Right cardiac atrium (tissue), 5 donors: ENCODE measurements around the gene LMNTD1. TPM values are rescaled to one million over a fixed set of nuclear protein-coding genes. Genes with fewer than 3 reads are reported as not detected.
"Not testable (repeated sequence)": the region's sequence is repeated elsewhere in the genome, so short reads cannot be mapped to it uniquely, and the experiment has no call there.

Experiments
- ATAC-seq, 2 donors: fragments of 200-7000 bp; cut with Tn5 transposase; one replicate each; pipeline versions ENCODE4 v1.8.0 to v1.9.1; 2020; ENCODE audit warnings: moderate library complexity in 2 of 2, mild to moderate bottlenecking in 1 of 2
- DNase-seq, 3 donors: peaks; one replicate each; pipeline ENCODE4 v3.0.0-alpha.2; 2020
- H3K27ac ChIP-seq: one replicate; pipeline ENCODE4 v1.5.1; 2013; ENCODE audit warnings: mild to moderate bottlenecking, low read length, control low read depth, moderate library complexity
- H3K27me3 ChIP-seq: one replicate; pipeline ENCODE4 v1.6.1; 2013; ENCODE audit not compliant: control insufficient read depth, insufficient read depth
- H3K4me1 ChIP-seq: one replicate; pipeline ENCODE4 v1.6.1; 2013; ENCODE audit warnings: low read length; ENCODE audit not compliant: control insufficient read depth, insufficient read depth
- H3K4me3 ChIP-seq: one replicate; pipeline ENCODE4 v1.5.1; 2013; ENCODE audit warnings: low read length, control low read depth
- H3K9me3 ChIP-seq: one replicate; pipeline ENCODE4 v1.6.1; 2013; ENCODE audit warnings: low read length; ENCODE audit not compliant: control insufficient read depth
- WGBS: extraction: QIAGEN DNeasy Blood & Tissue Kit; methylation state at CpG from one replicate; pipeline ENCODE4 v1.1.7; 2013; 5-methylcytosine and 5-hydroxymethylcytosine counted together
- intact Hi-C, 4 donors: fragments of 100-400 bp; cut with DNase I; formaldehyde crosslinking; loops; one replicate each; pipeline versions ENCODE4 v1.11.0 to v1.14.0; 2022 to 2023
- polyA plus RNA-seq: library from polyadenylated mRNA; stranded (reverse); fragments of 200-250 nt; gene quantifications from one replicate; pipeline ENCODE4 v1.2.3, GENCODE V29; 2013
- total RNA-seq, 4 donors: library from RNA; stranded (reverse); fragmentation: NEBNext Ultra II Directional; extraction: Animal tissue kit (Norgen Biotek cat#: 25700); gene quantifications; one replicate each; pipeline ENCODE4 v1.2.1, GENCODE V29; 2021
- donor health status: healthy with polysubstance abuse.
- donor health status: DM: no; HTN: yes; CAD: no.
- donor health status: DM: no; HTN: no; CAD: no.
- donor health status: DM: no; HTN: yes; CAD: no; lungs with severe emphysema.
- donor health status: DM: yes; HTN: yes; CAD: no.

Gene LMNTD1
- total and polyA plus RNA-seq, 5 donors = 0.35 to 1.7 (median 0.78) TPM; not detected in 2

DNA sequence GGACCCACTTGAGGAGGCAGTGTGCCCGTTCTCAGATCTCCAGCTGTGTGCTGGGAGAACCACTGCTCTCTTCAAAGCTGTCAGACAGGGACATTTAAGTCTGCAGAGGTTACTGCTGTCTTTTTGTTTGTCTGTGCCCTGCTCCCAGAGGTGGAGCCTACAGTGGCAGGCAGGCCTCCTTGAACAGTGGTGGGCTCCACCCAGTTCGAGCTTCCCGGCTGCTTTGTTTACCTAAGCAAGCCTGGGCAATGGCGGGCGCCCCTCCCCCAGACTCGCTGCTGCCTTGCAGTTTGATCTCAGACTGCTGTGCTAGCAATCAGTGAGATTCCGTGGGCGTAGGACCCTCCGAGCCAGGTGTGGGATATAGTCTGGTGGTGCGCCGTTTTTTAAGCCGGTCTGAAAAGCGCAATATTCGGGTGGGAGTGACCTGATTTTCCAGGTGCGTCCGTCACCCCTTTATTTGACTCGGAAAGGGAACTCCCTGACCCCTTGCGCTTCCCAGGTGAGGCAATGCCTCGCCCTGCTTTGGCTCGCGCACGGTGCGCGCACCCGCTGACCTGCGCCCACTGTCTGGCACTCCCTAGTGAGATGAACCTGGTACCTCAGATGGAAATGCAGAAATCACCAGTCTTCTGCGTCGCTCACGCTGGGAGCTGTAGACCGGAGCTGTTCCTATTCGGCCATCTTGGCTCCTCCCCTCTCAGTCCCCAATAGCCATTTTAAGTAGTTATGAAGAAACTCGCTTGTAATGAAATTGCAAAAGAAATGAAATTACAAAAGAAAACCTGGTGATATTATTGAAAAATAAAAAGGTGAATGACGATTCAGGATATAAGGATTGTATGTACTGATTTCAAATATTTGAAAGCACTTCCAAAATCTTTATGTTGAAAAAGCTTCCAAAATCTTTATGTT lies 63.9 kb downstream of the LMNTD1 start:
- H3K4me3 ChIP-seq, ATAC-seq, intact Hi-C loops, H3K4me1 ChIP-seq, H3K27ac ChIP-seq, H3K9me3 ChIP-seq, DNase-seq, H3K27me3 ChIP-seq: not testable (repeated sequence)
- 85% methylated on average over 33 of the region's 33 CpGs for WGBS

DNA sequence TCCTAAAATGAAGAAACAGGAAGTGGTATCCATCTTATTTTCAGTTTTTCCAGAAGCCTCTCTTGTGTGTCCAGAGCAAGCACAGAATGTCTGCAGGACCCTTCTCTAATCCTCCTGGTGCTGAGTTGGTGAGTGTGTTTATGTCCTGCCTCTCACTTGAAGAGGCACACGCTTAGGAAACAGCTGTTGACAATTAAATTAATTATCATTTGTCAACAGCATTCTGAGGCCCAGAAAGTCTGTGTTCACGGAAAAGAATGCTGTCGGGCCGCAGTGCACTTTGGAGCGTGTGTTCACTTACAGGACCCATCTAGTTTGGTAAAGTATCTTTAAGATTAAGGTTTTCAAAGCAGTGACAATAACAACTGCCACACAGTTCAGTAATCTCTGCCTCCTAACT lies 70.5 kb downstream of the LMNTD1 start:
- ATAC-seq = no peak
- Histone ChIP-seq H3K4me1 (no peaks in the 10 kb centered on the region), H3K27ac (no peak overlapping the region), H3K27me3 (no peaks in the 10 kb centered on the region), H3K4me3 (no peak overlapping the region), H3K9me3 (no peaks in the 10 kb centered on the region)
- WGBS = 23% methylated on average over 5 of the region's 5 CpGs
- no peak for DNase-seq
- intact Hi-C loops = no loop called here

DNA sequence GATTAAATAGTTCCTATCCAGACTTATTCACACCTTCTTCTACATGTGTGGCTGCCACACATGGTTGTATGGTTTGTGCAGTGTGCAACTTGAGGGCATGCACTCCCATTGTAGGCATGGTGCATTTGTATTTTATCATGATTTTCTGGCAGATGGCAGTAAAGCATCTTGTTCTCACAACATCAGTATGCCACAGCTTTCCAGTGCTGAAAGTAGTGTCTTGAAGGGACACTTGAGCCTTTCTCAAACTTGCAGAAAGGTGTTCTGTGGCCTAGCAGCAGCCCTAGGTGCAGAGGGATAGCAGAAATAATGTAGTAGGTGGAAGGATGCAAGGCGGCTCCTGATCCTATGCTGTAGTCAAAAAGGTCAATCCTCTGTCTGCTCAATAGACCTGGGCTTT lies 72.9 kb downstream of the LMNTD1 start:
- no peaks in the 10 kb centered on the region for H3K4me1 ChIP-seq
- intact Hi-C loops = no loop called here
- no peak overlapping the region for H3K27ac ChIP-seq
- DNase-seq (no peak), ATAC-seq (no peak)
- no peaks in the 10 kb centered on the region for H3K27me3 ChIP-seq
- no peak overlapping the region for H3K4me3 ChIP-seq
- 98% methylated on average over 1 of the region's 1 CpG for WGBS
- H3K9me3 ChIP-seq = no peaks in the 10 kb centered on the region

DNA sequence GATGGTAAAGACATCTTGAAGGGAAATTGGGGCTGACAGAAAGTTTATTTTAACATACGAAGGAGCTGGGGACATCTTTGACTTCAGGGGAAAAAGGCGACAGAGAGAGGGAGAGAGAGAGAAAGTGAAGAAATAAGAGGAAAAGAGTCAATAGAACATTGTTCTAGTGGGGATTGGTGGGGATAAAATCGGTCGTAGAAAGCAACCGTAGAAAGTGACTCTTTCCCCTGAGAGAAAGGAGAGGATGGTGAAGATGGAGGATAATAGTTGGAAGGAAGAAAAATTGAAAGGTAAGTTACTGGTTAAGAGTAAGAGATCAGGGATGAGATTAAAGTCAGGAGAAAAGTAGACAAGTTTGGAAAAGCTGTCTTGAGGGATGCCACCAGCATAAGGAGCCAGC lies 75.9 kb downstream of the LMNTD1 start:
- no peaks in the 10 kb centered on the region for H3K4me1 ChIP-seq
- no peak for DNase-seq
- intact Hi-C loops = no loop called here
- no peak overlapping the region for H3K4me3 ChIP-seq
- no peaks in the 10 kb centered on the region for H3K9me3 ChIP-seq
- WGBS = 90% methylated on average over 5 of the region's 5 CpGs
- no peaks in the 10 kb centered on the region for H3K27me3 ChIP-seq
- no peak overlapping the region for H3K27ac ChIP-seq
- ATAC-seq = no peak

DNA sequence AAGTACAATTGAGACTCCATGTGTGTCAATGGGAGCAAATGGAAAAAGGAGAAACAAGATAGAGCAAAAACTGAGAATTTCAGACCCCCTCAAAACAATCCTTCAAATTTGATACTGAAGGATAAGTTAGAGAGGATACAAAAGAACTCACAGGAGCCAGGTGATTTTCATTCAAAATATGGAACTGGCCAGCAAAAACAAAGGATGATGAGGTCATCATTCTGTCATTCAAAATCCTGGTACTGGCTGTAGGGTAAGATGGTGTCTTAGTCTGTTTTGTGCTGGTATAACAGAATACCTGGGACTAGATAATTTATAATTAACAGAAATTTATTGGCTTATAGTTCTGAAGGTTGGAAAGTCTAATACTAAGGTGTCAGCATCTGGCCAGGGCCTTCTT lies 80.6 kb downstream of the LMNTD1 start:
- no peaks in the 10 kb centered on the region for H3K4me1 ChIP-seq
- intact Hi-C loops = no loop called here
- H3K4me3 ChIP-seq = no peak overlapping the region

DNA sequence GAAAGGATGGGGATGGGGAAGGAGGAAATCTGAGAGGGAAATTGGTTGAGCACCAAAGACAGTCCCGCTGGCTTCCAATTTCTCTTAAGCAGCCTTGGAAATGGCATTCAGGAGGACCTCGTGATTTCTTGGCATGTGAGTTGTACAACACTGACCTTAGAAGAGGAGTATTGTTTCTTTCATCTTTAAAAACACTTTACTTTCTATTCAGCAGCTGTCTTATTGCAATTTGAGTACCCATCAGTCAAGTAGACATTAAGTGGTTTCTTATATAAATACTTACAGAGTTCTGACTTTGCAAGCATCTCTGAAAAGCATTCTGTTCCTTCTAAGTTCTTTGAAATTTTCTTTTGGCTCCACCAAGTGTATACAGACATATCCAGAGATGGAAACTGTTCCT lies 83.2 kb downstream of the LMNTD1 start:
- ATAC-seq = no peak
- H3K4me1 ChIP-seq = no peaks in the 10 kb centered on the region
- no peaks in the 10 kb centered on the region for H3K9me3 ChIP-seq
- H3K27me3 ChIP-seq = no peaks in the 10 kb centered on the region
- intact Hi-C loops = no loop called here
- no peak for DNase-seq
- no peak overlapping the region for H3K4me3 ChIP-seq
- 60% methylated on average over 2 of the region's 2 CpGs for WGBS
- no peak overlapping the region for H3K27ac ChIP-seq

More for the DNA sequence above, 80.6 kb downstream of the LMNTD1 start:
- no peak for DNase-seq
- H3K27me3 ChIP-seq = no peaks in the 10 kb centered on the region
- no peak for ATAC-seq
- no peaks in the 10 kb centered on the region for H3K9me3 ChIP-seq
- H3K27ac ChIP-seq = no peak overlapping the region

DNA sequence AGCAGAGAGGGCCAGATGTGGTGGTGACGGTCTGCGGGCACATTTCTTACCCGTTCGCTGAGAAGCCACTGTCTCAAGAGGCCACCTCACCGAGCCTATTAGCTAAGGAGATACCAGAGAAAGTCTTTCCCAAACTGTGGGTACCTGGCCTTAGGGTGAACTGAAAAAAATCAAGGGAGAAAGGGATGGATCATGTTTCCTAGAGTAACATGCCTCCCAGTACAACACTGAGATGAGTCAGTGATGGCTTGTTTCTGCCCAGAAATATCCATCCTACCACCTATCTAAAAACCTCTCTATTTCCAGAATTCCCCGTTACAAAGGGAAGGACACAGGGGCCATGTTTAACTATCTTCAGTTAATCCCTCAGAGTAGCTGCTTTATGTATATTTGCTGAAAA lies 83.7 kb downstream of the LMNTD1 start:
- Histone ChIP-seq H3K4me3 (no peak overlapping the region), H3K27me3 (no peaks in the 10 kb centered on the region), H3K4me1 (no peaks in the 10 kb centered on the region), H3K9me3 (no peaks in the 10 kb centered on the region), H3K27ac (no peak overlapping the region)
- no peak for DNase-seq
- 82% methylated on average over 6 of the region's 6 CpGs for WGBS
- ATAC-seq = no peak
- intact Hi-C loops = no loop called here

DNA sequence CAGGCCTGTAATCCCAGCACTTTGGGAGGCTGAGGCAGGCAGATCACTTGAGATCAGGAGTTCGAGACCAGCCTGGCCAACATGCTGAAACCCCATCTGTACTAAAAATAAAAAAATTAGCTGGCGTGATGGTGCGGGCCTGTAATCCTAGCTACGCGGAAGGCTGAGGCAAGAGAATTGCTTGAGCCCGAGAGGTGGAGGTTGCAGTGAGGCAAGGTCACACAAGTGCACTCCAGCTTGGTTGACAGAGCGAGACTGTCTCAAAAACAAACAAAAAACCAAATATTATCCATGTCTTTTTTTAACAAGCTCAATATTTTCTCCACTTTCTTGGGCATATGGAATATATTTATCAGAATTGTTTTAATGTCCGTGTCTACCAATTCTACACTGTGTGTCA lies 89.6 kb downstream of the LMNTD1 start:
- 95% methylated on average over 8 of the region's 8 CpGs for WGBS
- no peak for DNase-seq
- ATAC-seq = no peak

DNA sequence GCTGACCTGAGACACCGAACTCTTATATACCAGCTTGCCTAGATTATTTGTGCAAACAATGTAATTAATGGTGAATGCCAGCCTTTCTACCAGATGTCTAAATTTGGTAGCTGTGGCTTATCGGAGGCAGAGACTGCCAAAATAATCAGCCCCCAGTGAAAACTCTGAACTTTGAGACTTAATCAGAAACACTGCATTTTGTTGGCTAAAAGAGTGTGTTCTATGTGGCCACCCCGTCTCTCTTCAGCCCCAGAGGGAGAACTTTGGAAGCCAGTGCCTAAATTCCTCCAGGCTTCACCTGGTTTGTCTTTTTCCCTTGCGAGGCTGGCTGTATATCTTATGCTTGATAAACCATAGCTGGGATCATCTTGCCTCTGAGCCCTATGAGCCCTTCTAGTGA lies 90.1 kb downstream of the LMNTD1 start:
- Histone ChIP-seq H3K4me1 (no peaks in the 10 kb centered on the region), H3K27me3 (no peaks in the 10 kb centered on the region), H3K9me3 (no peaks in the 10 kb centered on the region), H3K4me3 (no peak overlapping the region), H3K27ac (no peak overlapping the region)
- 74% methylated on average over 4 of the region's 4 CpGs for WGBS
- DNase-seq = no peak
- no peak for ATAC-seq
- intact Hi-C loops = no loop called here

More for the DNA sequence above, 89.6 kb downstream of the LMNTD1 start:
- Histone ChIP-seq H3K4me1 (no peaks in the 10 kb centered on the region), H3K27ac (no peak overlapping the region), H3K27me3 (no peaks in the 10 kb centered on the region), H3K4me3 (no peak overlapping the region), H3K9me3 (no peaks in the 10 kb centered on the region)
- intact Hi-C loops = no loop called here

DNA sequence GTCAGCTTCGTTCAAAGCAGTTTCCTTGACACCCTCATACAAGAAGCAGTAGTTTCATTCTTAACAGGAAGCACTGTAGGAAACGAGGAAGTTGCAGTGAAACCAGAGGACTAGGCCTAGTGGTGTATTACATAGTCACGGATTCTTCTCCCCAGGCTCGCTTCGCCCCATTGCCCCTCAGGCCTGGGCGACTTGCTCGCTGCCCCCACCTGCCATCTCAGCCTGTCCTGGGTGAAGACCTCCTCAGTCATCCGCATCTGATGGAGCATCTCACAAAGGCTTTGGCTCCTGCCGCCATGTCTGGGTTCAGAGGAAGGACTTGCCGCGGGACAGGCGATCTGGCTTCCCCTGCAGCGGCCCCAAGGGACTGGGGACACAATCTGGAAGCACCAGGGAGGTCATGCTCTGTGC lies 93.5 kb downstream of the LMNTD1 start:
- intact Hi-C loops = no loop called here
- H3K27ac ChIP-seq = no peak overlapping the region
- H3K27me3 ChIP-seq = no peaks in the 10 kb centered on the region
- H3K9me3 ChIP-seq = no peaks in the 10 kb centered on the region
- H3K4me1 ChIP-seq = no peaks in the 10 kb centered on the region
- WGBS = 74% methylated on average over 13 of the region's 13 CpGs
- no peak overlapping the region for H3K4me3 ChIP-seq
- peak in 2 of 3 donors; percentile 19 to 44 for DNase-seq
- ATAC-seq = no peak

DNA sequence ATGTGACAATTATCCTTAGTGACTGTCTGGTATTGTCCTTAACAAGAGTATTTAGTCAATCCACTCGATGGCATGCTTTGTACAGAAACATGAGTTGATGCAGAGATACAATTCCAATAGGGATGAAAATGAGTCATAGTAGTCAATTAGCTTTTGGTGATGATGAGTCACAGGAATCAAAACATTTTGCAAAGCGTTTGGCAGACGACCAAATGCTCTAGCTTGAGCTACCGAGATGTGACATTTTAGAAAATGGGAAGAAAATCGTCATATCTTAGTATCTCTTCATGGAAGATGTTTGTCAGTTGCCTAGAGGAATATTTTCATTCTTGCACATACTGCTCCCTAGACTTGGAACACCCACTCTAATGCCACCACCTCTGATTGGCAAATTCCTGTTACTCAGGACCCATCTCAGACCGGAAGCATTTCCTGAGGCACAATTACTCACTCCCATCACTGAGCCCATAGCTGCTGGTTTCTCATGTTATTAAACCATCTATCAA lies 95.0 kb downstream of the LMNTD1 start:
- intact Hi-C loops = no loop called here
- ATAC-seq = peak in 1 of 2 donors; percentile 39
- Histone ChIP-seq H3K4me1 (no peaks in the 10 kb centered on the region), H3K27ac (no peak overlapping the region), H3K27me3 (no peaks in the 10 kb centered on the region), H3K4me3 (no peak overlapping the region), H3K9me3 (no peaks in the 10 kb centered on the region)
- 35% methylated on average over 6 of the region's 6 CpGs for WGBS
- peak in 1 of 3 donors; percentile 20 for DNase-seq
